ENCODE data around the gene MT1B.
A peak's percentile ranks its signal among the peaks of the same experiment; 100 is the strongest.
"Not testable (repeated sequence)": the region's sequence is repeated elsewhere in the genome, so short reads cannot be mapped to it uniquely, and the experiment has no call there.

Gene MT1B

DNA sequence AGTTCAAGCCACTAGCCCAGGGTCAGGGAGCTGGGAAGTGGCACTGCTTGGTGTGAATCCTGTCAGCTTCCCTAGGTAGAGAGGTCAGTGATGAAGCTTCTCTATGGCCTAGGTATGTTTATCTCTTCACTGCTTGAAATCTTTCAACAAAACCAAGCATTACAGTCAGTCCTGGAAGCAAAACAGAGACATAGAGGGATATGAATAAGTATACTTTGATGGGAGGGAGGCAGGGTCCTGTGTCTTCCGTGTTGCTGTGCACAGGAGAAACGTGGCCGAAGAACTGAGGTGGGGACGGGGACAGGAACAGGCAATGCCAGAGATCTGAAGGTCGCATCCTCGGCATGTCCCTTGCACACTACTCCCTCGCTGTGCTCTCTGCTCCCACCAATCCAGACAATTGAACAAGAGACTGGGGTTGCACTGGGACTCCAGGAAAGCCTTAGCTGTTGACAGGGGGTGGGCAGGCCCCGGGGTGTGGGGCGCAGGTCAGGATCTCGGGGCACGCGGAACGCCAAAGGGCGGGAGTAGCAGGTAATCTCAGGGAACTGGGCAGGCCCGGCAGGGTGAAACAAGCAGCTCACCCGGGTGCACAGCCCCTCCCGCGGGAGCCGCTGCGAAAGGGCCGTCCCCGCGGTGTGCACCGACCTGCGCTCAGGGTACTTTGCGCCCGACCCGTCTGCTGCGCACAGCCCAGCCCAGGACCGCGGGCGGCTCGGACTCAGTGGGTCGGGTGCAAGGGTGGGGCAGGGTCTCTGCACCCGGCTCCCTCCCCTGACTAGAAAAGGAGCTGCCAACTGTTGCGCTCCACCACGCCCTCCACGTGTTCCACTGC, 17.5 kb downstream of the MT1B start, which contains the start of gene MT1H:
Gene MT1H (plus strand): TSS at position 810 of the 835 bp plus-strand sequence. CDS start 71 bp downstream, outside the sequence.
- no peak within 1 kb of the TSS for H4K8ac ChIP-seq (ENCODE audit: low read depth, low read length)
- peaks cover 60% of the 10 kb centered on the region for H3K27me3 ChIP-seq (ENCODE audit: insufficient read depth, low read length, poor library complexity)
- DNase-seq, result no peak
- H3K4ac ChIP-seq (ENCODE audit: low read depth, low read length), result no peak within 1 kb of the TSS
- no peaks in the 10 kb centered on the region for H3K79me2 ChIP-seq (ENCODE audit: control insufficient read depth, insufficient read depth, low read length)
- no peak within 1 kb of the TSS for H3K4me2 ChIP-seq (ENCODE audit: low read length)
- no peak within 1 kb of the TSS for H2AK5ac ChIP-seq (ENCODE audit: low read length)
- no peak within 1 kb of the TSS for H2BK15ac ChIP-seq (replicated peaks; ENCODE audit: low read depth)
- no peaks in the 10 kb centered on the region for H3K4me1 ChIP-seq (ENCODE audit: control insufficient read depth, low read depth, low read length)
- no peaks in the 10 kb centered on the region for H3K79me1 ChIP-seq (ENCODE audit: low read length)
- no peak within 1 kb of the TSS for H3K9ac ChIP-seq (ENCODE audit: low read length)
- H4K5ac ChIP-seq (ENCODE audit: low read length), result no peak within 1 kb of the TSS
- H3K36me3 ChIP-seq (ENCODE audit: control insufficient read depth, insufficient read depth, low read length), result no peaks in the 10 kb centered on the region
- H2BK120ac ChIP-seq (ENCODE audit: low read depth, low read length), result no peak within 1 kb of the TSS
- H3K56ac ChIP-seq (ENCODE audit: low read length), result peak within 1 kb of the TSS; percentile 22
- no peak within 1 kb of the TSS for H3K27ac ChIP-seq (ENCODE audit: low read depth, low read length)
- no peak within 1 kb of the TSS for H3K23ac ChIP-seq (ENCODE audit: low read length)
- WGBS (ENCODE audit: extremely low coverage, insufficient coverage, low lambda C conversion rate), result no CpG with 5 or more reads among the region's 38 CpGs
- H3K18ac ChIP-seq (ENCODE audit: low read length), result no peak within 1 kb of the TSS
- H2BK5ac ChIP-seq (ENCODE audit: low read length), result no peak within 1 kb of the TSS
- no peak within 1 kb of the TSS for H3K4me3 ChIP-seq (ENCODE audit: low read length)

DNA sequence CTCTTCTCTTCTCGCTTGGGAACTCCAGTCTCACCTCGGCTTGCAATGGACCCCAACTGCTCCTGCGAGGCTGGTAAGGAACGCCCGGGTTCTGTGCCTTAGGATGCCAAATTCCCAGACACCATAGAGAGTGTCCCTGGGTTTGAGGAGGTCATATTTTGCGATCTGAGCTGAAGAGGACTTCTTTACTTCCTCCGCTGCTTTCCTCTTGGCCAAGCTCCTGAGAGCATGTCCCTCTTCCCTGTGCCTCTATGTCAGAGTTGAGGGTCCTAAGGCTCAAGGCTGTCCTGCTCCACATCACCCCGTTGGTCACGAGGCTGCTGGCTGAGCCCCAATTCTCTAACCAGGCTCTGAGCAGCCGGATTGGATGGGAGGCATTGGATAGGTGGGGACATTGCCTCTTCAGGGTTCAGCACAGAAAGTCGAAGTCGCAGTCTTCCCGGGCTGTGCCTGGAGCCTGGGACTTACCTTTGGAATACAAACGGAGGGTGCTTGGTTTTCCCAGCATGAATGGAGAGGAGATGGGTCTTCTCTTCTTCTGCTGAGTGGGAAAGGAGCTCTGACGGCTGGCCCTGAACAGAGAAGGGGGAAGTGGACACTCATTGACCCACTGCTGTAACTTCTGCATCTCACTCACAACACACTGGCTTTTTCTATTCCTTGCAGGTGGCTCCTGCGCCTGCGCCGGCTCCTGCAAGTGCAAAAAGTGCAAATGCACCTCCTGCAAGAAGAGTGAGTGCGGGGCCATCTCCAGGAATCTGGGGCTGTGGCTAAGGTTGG, 18.3 kb downstream of the MT1B start:
- Histone ChIP-seq H3K4ac (ENCODE audit: low read depth, low read length) (no peak overlapping the region), H3K18ac (ENCODE audit: low read length) (no peak overlapping the region), H3K4me2 (ENCODE audit: low read length) (no peak overlapping the region), H4K8ac (ENCODE audit: low read depth, low read length) (no peak overlapping the region), H4K5ac (ENCODE audit: low read length) (no peak overlapping the region), H3K4me3 (ENCODE audit: low read length) (no peak overlapping the region), H3K27ac (ENCODE audit: low read depth, low read length) (no peak overlapping the region), H3K56ac (ENCODE audit: low read length) (no peak overlapping the region), H3K23ac (ENCODE audit: low read length) (no peak overlapping the region), H3K4me1 (ENCODE audit: control insufficient read depth, low read depth, low read length) (no peaks in the 10 kb centered on the region), H2AK5ac (ENCODE audit: low read length) (no peak overlapping the region), H2BK15ac (replicated peaks; ENCODE audit: low read depth) (no peak overlapping the region), H3K79me1 (ENCODE audit: low read length) (no peaks in the 10 kb centered on the region), H3K9ac (ENCODE audit: low read length) (no peak overlapping the region), H3K27me3 (ENCODE audit: insufficient read depth, low read length, poor library complexity) (peaks cover 54% of the 10 kb centered on the region), H2BK5ac (ENCODE audit: low read length) (no peak overlapping the region), H2BK120ac (ENCODE audit: low read depth, low read length) (no peak overlapping the region), H3K36me3 (ENCODE audit: control insufficient read depth, insufficient read depth, low read length) (no peaks in the 10 kb centered on the region), H3K79me2 (ENCODE audit: control insufficient read depth, insufficient read depth, low read length) (no peaks in the 10 kb centered on the region)
- WGBS (ENCODE audit: extremely low coverage, insufficient coverage, low lambda C conversion rate), result no CpG with 5 or more reads among the region's 19 CpGs
- DNase-seq, result no peak

DNA sequence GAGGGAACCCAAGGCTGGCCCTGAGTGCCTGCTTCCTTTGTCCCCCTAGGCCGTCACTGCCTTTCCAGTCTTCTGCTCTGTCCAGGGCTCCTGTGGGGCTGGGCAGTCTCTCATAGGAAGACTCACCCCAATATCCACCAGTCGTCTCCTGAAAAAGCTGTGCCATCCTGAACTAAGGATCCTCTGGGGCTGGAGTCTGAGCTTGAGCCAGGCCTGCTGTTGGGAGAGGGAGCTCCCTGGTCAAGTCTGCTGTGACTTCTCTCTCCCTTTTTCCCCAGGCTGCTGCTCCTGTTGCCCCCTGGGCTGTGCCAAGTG, 18.9 kb downstream of the MT1B start:
- Histone ChIP-seq H3K4ac (ENCODE audit: low read depth, low read length) (no peak overlapping the region), H3K36me3 (ENCODE audit: control insufficient read depth, insufficient read depth, low read length) (no peaks in the 10 kb centered on the region), H3K4me2 (ENCODE audit: low read length) (no peak overlapping the region), H3K56ac (ENCODE audit: low read length) (no peak overlapping the region), H2BK5ac (ENCODE audit: low read length) (no peak overlapping the region), H3K79me2 (ENCODE audit: control insufficient read depth, insufficient read depth, low read length) (no peaks in the 10 kb centered on the region), H4K8ac (ENCODE audit: low read depth, low read length) (no peak overlapping the region), H3K27ac (ENCODE audit: low read depth, low read length) (no peak overlapping the region), H2AK5ac (ENCODE audit: low read length) (no peak overlapping the region), H3K9ac (ENCODE audit: low read length) (no peak overlapping the region), H3K79me1 (ENCODE audit: low read length) (no peaks in the 10 kb centered on the region), H3K4me1 (ENCODE audit: control insufficient read depth, low read depth, low read length) (no peaks in the 10 kb centered on the region), H3K27me3 (ENCODE audit: insufficient read depth, low read length, poor library complexity) (peaks cover 51% of the 10 kb centered on the region), H4K5ac (ENCODE audit: low read length) (no peak overlapping the region), H2BK15ac (replicated peaks; ENCODE audit: low read depth) (no peak overlapping the region), H2BK120ac (ENCODE audit: low read depth, low read length) (no peak overlapping the region), H3K4me3 (ENCODE audit: low read length) (no peak overlapping the region), H3K23ac (ENCODE audit: low read length) (no peak overlapping the region), H3K18ac (ENCODE audit: low read length) (no peak overlapping the region)
- whole genome bisulfite sequencing (ENCODE audit: extremely low coverage, insufficient coverage, low lambda C conversion rate), result no CpG with 5 or more reads among the region's 2 CpGs
- DNase-seq, result no peak

DNA sequence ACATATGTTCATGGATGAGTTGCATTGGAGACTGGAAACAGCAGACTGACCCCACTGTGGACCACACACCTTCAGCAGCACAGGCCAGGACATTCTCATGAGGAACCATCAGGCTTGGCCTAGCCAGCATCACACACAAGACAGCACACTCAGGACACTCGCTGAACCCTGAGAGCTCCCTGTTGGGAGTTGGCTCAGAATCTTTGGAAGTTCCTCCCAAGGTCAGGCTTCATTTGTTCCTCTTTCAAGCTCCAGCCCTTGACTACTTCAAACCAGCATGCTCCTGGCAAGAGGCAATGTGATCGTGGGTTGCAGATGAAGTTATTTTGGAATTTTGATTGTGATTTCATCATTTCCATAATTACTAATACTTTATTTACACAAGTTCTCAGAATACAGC, 20.0 kb downstream of the MT1B start:
- not testable (repeated sequence) for H3K56ac ChIP-seq (ENCODE audit: low read length); H4K8ac ChIP-seq (ENCODE audit: low read depth, low read length); H4K5ac ChIP-seq (ENCODE audit: low read length); H3K23ac ChIP-seq (ENCODE audit: low read length); H3K4me1 ChIP-seq (ENCODE audit: control insufficient read depth, low read depth, low read length); H3K79me2 ChIP-seq (ENCODE audit: control insufficient read depth, insufficient read depth, low read length); H3K4me2 ChIP-seq (ENCODE audit: low read length); H2BK5ac ChIP-seq (ENCODE audit: low read length); H3K18ac ChIP-seq (ENCODE audit: low read length); DNase-seq; H3K79me1 ChIP-seq (ENCODE audit: low read length); H2BK15ac ChIP-seq (replicated peaks; ENCODE audit: low read depth); H3K4ac ChIP-seq (ENCODE audit: low read depth, low read length); H3K4me3 ChIP-seq (ENCODE audit: low read length); H3K36me3 ChIP-seq (ENCODE audit: control insufficient read depth, insufficient read depth, low read length); H3K9ac ChIP-seq (ENCODE audit: low read length); H2BK120ac ChIP-seq (ENCODE audit: low read depth, low read length); H2AK5ac ChIP-seq (ENCODE audit: low read length); H3K27ac ChIP-seq (ENCODE audit: low read depth, low read length)
- peaks cover 44% of the 10 kb centered on the region for H3K27me3 ChIP-seq (ENCODE audit: insufficient read depth, low read length, poor library complexity)
- no CpG with 5 or more reads among the region's 2 CpGs for WGBS (ENCODE audit: extremely low coverage, insufficient coverage, low lambda C conversion rate)

DNA sequence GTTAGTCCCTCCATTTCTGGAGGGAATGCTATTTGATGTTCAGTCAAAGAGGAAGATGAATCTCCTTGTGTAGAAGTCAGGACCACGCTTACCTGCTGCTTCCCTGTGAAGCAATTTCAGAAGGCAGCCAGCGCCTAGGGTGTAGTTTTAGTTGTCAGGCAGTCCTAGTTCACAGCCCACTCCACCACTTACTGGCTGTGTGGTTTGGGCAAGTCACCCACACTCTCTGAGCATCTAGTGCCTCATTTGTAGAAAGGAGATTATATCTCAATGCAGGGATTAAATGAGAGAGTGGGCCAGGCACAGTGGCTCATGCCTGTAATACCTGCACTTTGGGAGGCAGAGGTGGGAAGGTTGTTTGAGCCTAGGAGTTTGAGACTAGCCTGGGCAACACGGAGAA, 20.5 kb downstream of the MT1B start:
- H3K4me2 ChIP-seq (ENCODE audit: low read length); H3K18ac ChIP-seq (ENCODE audit: low read length); H3K56ac ChIP-seq (ENCODE audit: low read length); H3K9ac ChIP-seq (ENCODE audit: low read length); H2BK15ac ChIP-seq (replicated peaks; ENCODE audit: low read depth); H3K4me3 ChIP-seq (ENCODE audit: low read length); H2BK5ac ChIP-seq (ENCODE audit: low read length); H4K8ac ChIP-seq (ENCODE audit: low read depth, low read length); H3K4ac ChIP-seq (ENCODE audit: low read depth, low read length); H3K36me3 ChIP-seq (ENCODE audit: control insufficient read depth, insufficient read depth, low read length); H3K79me2 ChIP-seq (ENCODE audit: control insufficient read depth, insufficient read depth, low read length); H3K79me1 ChIP-seq (ENCODE audit: low read length); H4K5ac ChIP-seq (ENCODE audit: low read length); H3K23ac ChIP-seq (ENCODE audit: low read length); H3K27ac ChIP-seq (ENCODE audit: low read depth, low read length); H2BK120ac ChIP-seq (ENCODE audit: low read depth, low read length); DNase-seq; H3K4me1 ChIP-seq (ENCODE audit: control insufficient read depth, low read depth, low read length); H2AK5ac ChIP-seq (ENCODE audit: low read length): not testable (repeated sequence)
- H3K27me3 ChIP-seq (ENCODE audit: insufficient read depth, low read length, poor library complexity), result peaks cover 39% of the 10 kb centered on the region
- WGBS (ENCODE audit: extremely low coverage, insufficient coverage, low lambda C conversion rate), result no CpG with 5 or more reads among the region's 3 CpGs

Data from mesendoderm (in vitro differentiated cells).